CD4-positive, alpha-beta T cell treated with Interleukin-2 at 100 ng/mL for 4 hours (primary cell): ENCODE measurements around the gene RPAP3.

Experiments used
- DNase-seq: peaks from one replicate; pipeline ENCODE4 v3.0.0-alpha.2; 2020; ENCODE audit warnings: low spot score

The RPAP3 gene, protein sequence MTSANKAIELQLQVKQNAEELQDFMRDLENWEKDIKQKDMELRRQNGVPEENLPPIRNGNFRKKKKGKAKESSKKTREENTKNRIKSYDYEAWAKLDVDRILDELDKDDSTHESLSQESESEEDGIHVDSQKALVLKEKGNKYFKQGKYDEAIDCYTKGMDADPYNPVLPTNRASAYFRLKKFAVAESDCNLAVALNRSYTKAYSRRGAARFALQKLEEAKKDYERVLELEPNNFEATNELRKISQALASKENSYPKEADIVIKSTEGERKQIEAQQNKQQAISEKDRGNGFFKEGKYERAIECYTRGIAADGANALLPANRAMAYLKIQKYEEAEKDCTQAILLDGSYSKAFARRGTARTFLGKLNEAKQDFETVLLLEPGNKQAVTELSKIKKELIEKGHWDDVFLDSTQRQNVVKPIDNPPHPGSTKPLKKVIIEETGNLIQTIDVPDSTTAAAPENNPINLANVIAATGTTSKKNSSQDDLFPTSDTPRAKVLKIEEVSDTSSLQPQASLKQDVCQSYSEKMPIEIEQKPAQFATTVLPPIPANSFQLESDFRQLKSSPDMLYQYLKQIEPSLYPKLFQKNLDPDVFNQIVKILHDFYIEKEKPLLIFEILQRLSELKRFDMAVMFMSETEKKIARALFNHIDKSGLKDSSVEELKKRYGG

DNA sequence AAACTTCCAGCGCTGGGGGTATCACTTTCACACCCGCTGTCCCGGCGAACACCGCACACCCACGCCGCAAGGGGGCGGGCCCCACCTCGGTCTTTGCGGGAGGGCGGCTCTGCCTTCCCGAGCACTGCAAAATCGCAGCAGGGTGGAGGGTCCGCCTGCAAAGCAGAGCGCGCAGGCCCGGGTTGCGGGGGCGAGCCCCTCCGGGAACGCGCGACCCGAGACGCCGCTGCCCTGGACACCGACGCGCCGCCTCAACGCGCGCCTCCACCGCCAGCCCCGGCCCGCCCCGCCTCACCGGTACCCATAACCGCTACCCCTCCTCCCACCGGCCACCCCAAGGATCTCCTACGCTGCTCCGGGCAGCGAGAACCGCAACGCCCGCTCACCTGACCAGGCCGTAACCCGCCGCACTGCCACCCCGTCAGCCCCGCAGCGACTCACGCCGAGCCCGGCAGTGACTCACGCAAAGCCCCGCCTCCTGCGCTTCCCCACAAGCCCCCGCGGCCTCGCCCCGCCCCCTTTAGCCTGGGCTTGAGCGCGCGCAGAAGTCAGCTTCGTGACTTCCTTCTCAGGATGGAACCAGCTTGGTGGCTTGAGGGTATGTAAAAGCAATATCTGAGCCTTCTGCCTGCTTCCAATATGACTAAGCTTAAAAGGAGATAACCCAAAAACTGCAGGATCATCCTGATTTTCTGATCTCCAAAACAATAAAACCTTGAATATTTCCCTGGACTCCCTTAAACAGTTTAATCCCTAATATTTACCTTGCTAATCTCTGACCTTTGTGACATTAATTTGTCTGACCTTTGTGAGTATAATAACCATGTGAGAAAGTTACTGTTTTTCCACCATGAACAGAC is at the start of gene RPAP3:
Gene RPAP3, minus strand, starts transcription at position 465 of the 860 bp plus-strand sequence. CDS start 3,190 bp downstream, outside the sequence.
- peak; percentile 96 for DNase-seq

DNA sequence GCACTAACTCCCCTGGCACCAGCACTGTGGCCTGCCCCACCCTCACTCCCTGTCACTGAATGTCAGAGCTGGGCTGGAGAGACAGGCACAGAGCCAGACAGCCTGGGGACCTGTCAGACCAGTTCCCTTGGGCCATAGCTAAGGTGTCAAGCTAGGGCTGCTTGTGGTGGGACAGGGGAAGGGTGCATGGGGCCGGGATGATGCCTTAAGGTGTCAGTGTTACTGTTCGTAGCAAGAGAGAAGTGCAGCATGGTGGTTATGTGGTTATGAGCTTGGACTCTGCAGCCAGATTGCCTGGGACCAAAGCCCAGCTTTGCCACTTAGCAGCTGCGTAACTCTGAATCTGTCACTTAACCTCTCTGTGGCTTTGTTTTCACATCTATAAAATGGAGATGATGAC is 49.1 kb upstream of the RPAP3 start:
- no peak for DNase-seq

DNA sequence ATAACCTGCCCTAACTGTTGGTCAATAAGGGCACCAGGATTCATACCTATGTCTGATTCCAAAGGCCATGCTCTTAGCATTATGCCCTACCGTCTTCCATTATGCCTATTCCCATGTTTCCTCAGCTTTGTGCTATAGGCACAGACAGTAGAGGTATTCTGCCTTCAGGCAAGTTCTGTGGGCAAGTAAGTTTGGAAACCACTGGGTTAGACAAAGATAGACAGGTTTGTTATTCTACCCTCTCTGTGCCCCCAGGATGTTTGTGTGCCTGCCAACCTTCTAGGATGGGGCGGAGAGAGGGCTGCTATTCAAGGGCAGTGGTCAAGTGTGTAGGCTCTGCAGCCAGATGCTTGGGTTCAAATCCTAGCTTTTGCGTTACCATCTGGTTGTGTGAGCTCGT is 48.3 kb upstream of the RPAP3 start:
- no peak for DNase-seq

DNA sequence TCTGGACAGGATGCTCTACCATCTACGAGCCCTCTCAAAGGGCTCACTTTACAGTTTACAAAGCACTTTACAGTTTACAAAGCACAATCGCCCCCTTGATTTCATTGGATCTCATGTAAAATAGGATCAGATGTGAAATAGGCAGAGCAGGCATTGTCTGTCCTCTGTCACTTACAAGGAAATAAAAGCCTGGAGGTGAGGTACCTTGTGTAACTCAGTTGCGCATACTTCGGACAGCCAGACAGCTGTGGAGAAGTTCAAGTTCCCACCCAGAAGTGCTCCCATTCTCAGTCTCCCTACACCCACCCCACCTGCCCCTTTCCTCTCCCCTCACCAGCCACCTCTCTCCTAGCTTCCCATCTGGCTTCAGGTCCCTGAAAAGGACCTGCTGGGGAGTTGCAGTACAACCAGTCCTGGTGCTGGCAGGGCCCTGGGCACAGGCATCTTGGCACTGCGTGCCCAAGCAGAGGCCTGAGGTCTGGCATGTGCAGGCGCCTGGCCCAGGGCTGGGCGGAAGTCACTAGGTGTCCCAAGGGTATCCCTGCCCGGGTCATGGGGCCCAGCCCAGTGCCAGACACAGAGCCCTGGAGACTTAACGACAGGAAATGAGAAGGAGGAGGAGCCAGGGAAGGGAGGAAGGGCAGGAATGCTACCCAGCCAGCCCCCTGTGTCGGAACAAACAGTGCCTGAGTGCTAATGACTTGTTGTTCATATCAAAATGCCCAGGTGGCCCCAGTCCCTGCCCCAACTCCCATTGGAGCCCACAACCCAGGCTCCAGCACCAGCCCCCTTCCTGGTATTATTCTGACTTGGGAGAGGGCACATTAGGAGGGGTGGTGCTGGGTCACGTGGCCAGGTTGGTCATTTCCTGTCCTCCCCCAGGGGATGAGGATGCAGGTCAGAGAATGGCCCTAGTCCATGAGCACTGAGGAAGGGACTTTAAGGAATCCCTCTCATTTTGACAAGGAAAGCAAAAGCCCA is 47.5 kb upstream of the RPAP3 start:
- no peak for DNase-seq

DNA sequence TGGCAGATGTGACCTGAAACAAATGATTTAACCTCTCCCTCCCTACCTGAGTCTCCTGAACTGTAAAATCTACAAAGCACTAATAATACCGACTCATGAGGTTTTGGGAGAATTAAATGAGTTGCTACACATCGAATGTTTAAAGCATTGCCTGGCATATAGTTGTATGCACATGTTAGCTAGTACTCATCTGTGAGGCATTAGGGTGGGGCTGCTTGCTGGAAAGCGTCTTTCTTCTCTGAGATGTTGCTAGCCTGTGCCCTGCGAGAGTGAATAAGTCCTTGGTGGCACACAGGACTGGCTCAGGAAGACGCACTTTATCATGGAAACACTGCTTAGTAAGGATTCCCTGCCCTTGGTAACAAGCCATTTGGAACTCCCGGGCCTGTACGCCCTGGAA is 46.7 kb upstream of the RPAP3 start:
- DNase-seq = no peak

DNA sequence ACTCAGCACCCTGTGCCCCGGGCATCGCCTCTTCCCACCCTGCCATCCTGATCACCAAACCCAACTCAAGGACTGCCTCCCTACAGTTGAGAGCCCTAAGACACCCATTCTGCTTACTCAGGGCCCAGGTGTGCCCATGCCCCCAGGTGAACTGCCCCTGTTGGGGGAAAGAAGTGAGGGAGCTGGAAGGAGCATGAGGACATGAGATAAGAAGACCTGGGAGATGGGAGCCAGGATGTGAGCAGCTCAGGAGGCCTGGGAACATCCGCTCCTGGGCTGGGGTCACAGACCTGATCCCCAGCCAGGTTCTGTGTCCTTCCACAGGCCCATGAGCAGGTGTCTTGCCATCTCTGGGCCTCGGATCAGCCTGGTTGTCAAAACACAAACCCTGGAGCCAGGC is 46.3 kb upstream of the RPAP3 start:
- DNase-seq = no peak

DNA sequence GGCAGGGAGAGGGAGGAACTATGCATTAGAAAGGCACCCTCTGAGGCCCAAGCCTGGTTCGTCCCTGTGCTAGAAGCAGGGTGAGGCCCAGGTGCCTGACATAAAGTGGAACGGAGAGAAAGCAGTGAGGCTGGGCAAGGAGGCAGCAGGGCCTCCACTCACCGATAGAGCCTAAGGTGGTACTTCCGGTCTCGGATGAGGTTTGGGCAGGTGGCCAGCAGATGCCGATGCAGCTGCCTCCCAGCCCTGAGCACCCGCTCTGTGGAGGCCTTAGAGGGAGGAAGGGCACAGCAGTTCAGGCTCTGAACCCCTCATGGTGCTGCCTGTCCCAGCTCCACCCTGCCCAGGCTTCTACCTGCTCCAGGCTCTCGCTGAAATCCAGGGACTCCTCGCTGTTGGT is 45.7 kb upstream of the RPAP3 start:
- DNase-seq = no peak

DNA sequence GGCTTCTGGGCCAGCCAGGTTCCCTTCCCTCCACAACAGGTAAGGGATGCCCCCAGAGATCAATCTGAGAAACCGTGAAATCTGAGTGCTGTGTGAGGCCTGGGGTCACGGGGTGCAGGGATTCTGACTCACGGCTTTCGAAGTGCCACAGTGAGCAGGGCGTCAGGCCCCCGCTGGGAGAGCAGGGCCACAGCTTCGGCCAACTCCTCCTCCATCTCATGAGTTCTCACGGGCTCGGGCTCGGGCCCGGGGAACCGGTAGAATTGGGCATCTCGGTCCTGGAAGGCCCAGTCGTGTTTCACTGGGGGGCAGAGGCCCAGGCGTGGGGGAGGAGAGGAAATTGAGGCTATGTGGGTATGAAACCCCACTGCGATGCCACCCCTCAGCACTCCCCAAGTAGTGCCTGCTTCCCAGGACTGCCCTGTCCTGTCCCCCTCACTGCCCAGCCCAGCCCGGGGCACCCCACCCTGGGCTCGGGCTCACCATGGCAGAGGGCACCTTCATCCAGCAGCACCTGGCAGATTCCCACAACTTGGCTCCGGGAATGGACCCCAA is 45.2 kb upstream of the RPAP3 start:
- DNase-seq = no peak

DNA sequence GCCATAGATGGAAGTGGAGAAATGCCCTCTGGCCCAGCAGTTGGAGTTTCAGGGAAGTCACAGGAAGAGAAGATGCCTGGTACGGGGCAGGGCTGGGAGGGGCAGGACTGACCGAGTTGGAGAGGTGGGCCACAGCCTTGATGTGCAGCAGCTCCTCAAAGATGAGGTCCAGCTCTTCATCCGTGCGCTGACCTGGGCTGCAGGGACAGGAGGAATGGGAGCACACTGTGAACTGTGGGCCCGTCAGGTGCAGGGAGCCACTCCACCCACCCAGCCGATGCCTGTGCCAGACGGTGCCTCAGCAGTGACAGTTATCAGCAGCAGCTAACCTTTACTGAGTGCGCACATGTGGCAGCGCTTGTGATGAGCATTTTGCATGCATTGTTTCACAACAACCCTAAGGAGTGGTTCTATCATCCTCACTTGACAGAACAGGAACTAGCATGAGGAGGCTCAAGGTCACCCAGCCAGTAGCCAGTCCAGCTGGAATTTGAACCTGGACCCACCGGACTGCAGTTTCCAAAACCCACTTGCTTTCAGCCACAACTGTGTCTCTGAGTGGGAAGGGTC is 44.5 kb upstream of the RPAP3 start:
- no peak for DNase-seq

DNA sequence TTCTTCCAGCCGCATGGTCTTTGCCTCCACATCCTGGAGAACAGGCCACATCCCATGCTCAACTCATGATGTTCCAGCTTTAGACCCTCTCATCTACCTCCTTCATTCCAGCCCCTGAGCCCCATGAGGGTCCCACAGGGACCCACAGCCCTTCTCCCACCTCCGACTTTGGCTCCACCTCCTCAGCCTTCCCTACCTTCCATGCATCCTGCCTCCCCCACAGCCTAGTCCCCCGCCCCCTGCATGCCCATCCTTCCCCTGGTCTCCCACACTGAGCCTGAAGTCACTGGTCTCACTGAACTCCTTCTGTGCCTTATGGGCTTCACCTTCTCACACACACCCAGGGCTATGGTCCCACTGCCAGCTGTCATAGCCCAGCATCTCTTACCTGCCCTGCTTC is 43.1 kb upstream of the RPAP3 start:
- no peak for DNase-seq

DNA sequence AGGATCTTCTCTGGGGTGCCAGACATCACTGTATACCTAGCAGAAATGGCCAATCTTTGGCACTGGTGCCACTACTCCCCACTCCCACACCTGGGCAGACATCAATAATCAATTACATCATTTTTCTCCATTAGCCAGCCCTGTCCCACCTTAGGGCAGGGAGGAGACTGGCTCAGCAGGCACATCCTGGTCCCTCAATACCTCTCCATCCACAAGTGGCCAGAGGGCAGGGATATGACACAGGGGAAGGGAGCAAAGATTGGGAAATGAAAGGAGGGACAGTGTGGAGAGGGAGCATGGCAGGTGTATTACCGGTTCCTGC is 42.6 kb upstream of the RPAP3 start:
- no peak for DNase-seq

DNA sequence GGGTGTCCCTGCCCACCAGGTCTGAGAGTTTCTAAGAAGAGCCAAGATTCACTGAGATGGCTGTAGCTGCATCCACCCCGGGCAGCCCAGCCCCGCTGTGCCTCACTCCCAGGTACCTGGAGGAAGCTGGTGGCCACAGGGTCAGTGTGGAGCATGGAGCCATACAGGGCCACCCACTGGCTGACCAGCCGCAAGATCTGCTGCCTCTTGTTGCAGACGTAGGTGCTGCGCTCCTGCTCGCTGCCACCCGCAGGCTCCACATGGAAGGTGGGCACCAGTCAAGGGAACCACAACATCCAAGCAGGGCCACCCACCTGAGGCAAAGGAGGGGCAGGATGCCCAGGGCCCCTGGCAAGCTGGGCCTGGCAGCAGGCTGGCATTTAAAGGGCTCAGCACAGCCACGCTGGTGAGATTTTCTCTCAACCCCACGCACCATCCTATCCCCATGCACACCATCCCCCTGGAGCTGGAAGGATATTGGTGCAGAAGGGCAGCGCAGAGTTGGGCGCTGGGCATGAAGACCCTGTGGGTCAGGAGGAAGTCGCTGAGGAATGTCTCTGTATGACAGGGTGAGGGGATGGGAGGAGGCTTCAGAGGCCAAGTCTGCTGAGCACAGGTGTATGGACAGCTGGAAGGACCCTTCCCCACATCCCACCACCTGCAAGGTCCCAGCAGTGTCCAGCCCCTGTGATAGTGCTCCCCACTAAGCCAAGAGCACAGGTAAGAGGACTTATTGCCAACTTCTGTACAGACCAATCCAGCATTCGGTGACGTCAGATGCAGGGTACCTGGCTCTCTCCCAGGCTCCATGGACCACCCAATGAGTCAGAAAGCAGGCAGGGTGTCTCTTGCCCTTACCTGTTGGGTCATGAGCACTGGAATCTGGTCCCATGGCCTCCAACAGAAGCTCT is 42.0 kb upstream of the RPAP3 start:
- DNase-seq = no peak

DNA sequence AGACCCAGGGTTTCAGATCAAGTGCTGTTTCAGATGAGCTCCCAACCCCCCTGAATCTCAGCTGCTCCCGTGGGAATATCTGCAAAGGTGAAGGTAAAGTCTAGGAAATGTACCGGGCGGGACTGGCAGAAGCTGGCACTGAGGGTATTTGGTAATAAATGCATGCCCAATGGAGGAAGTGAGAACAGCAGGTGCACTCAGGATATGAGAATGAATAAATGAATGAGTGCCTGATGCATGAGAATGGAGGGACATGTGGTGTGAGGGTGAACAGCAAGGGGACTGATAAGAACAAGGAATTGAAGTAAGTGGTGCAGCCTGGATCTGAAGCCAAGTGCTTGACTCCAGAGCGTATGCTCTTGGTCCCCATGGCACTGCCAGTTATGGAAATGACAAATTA is 41.3 kb upstream of the RPAP3 start:
- no peak for DNase-seq

DNA sequence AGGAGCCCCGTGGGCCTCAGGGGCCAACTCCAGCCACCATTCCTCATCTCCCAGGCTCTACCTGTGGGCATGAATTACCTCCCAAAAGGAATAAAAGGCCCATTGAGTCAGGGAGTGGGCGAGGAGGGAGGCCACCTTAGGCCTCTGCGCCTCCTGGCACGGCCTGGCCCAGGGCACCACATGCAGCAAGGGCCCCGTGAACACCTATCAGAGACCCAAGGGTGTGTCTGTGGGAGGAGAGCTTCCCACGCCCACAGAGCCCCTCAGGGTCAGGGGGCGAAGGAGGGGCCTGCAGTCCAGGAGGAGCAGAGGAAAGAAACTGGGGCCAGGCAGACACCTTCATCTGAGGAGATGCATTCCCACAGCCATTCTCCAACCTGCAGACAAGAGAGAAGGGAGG is 40.7 kb upstream of the RPAP3 start:
- no peak for DNase-seq

DNA sequence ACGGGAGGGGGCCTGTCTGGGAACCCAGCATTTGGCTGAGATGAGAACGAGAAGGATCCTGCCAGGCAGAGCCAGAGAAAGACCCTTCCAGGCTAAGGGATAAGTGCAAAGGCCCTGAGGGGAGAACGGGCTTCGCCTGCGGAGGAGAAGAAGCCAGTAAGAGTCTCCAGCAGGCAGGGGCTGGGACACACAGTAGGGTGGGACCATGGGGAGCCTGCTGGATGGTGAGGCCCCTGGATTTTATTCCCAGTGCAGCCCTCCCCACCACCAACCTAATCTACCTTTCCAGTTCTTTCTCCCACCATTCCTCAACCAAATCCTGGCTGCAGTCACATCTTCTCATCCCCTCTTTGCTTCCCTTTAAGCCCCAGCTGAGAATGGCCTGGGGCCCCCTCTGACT is 40.2 kb upstream of the RPAP3 start:
- no peak for DNase-seq

DNA sequence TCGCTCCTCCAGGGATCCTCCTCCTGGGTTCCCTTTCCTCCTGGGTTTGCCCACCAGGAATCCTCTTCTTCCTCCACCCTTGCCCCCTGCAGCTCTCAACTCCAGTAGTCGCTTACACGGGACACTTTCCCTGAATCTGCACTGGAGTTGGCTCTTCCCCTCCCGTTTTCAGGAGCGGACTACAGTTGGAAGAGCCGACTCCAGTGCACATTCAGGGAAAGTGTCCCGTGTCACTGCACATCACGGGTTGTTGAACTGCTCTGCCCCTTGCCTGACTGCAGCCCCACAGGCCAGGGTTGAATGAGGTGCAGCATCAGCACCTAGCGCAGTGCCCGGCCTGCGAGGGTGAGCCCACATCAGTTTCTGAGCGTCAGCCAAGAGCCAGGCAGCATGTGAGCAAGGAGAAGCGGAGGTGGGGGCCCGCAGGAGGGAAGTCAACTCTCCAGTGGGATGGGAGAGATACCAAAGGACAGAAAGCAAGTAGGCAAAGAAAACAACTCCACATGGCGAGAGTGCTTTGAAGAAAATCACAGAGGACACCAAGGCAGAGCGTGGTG is 39.7 kb upstream of the RPAP3 start:
- no peak for DNase-seq

DNA sequence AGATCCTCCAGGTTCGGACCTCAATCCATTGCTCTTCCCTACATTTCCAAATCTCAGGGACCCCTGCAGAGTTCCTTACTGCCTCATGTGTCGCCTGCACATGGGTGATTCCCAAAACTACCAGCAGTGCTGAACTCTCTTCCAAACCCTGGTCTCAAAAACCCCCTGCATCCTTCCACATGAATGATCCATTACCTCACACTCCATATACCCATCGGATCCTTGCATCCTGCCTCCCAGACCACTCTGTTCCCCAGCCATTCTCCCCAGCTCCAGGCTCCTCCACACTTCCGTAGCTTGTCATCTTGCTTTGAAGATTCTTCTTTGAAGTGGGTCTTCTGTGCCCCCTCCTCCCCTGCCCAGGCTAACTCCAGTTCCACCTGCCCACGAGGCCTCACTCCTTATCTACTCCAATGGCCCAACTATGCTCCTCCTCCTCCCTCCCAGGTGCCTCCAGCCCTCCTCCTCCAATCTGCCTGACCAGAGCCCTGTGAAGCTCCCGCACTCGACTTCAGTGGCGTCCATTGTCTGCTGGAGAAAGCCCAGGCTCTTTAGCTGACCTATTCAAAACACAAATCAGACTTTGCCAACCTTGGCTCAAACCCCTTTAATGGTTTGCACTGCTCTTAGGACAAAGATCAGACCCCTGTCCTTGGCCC is 39.1 kb upstream of the RPAP3 start:
- DNase-seq = no peak

DNA sequence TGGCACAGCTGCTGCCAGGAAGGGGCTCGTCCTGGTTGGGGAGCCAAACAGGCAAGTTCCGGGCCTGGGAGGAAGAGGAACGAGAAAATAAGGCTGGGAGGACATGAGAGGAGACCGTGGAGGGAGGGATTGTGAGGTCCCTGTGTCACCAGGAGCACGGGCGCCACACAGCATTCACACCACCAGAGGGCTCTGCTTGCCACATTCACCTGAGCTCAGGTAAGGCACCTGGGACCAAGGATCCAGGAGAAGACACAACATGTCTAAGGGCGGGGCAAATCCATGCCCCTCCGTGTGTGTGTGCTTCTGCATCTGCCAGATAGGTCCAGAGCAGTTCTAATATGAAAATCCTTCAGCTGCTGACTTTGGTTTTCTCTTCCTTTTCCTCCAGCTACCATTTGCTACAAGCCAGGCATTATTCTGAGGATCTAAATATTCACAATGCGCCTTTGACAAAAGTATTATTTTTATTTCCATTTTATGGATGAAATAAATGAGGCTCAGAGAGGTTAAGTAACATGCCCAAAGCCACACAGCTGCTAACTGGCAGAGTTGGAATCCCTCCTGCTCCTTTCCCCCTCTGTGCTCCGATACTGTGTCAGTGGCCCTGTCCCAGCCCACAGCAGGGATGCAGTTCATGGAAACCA is 38.3 kb upstream of the RPAP3 start:
- peak; percentile 72 for DNase-seq
